ENCODE results near the gene MCF2L2.

DNA sequence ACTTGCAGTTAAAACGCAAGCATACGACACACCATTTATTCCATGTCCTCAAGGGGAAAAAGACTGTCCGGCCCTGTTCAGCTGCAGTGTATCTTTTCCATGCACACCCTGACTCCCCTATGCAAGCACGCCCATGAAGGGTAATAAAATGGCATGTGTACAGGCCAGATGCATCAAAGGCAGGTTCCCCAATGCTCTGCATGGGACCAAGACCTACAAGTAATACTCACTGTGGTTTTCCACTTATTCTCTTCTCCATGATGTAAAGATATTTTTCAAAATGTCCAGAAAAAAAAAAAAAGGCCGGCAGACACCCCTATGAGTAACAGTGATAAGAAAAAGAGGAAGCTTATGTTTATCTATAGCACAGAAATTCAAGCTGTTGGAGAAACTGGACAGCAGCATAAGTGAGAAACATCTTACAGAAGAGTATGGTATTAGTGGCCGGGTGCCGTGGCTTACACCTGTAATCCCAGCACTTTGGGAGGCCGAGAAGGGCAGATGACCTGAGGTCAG, 70.8 kb downstream of the MCF2L2 start:
- TF ChIP-seq MXI1 (conservative IDR thresholded peaks at IDR 0.05; ENCODE audit: poor library complexity, severe bottlenecking) (no peak), EP300 (conservative IDR thresholded peaks at IDR 0.05; ENCODE audit: poor library complexity, severe bottlenecking) (no peak), RAD21 (conservative IDR thresholded peaks at IDR 0.05) (no peak), POLR2AphosphoS5 (IDR thresholded peaks at IDR 0.05) (no peak), EZH2 (IDR thresholded peaks at IDR 0.05; ENCODE audit: borderline replicate concordance, insufficient read depth, low read length, poor library complexity, severe bottlenecking) (no peak), SMC3 (conservative IDR thresholded peaks at IDR 0.05; ENCODE audit: poor library complexity) (no peak), TAF1 (IDR thresholded peaks at IDR 0.05; ENCODE audit: low read depth) (no peak)
- TF ChIP-seq, protein P1, sequence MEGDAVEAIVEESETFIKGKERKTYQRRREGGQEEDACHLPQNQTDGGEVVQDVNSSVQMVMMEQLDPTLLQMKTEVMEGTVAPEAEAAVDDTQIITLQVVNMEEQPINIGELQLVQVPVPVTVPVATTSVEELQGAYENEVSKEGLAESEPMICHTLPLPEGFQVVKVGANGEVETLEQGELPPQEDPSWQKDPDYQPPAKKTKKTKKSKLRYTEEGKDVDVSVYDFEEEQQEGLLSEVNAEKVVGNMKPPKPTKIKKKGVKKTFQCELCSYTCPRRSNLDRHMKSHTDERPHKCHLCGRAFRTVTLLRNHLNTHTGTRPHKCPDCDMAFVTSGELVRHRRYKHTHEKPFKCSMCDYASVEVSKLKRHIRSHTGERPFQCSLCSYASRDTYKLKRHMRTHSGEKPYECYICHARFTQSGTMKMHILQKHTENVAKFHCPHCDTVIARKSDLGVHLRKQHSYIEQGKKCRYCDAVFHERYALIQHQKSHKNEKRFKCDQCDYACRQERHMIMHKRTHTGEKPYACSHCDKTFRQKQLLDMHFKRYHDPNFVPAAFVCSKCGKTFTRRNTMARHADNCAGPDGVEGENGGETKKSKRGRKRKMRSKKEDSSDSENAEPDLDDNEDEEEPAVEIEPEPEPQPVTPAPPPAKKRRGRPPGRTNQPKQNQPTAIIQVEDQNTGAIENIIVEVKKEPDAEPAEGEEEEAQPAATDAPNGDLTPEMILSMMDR (IDR thresholded peaks at IDR 0.05; ENCODE audit: poor library complexity, severe bottlenecking), result no peak
- TF ChIP-seq, protein P2, sequence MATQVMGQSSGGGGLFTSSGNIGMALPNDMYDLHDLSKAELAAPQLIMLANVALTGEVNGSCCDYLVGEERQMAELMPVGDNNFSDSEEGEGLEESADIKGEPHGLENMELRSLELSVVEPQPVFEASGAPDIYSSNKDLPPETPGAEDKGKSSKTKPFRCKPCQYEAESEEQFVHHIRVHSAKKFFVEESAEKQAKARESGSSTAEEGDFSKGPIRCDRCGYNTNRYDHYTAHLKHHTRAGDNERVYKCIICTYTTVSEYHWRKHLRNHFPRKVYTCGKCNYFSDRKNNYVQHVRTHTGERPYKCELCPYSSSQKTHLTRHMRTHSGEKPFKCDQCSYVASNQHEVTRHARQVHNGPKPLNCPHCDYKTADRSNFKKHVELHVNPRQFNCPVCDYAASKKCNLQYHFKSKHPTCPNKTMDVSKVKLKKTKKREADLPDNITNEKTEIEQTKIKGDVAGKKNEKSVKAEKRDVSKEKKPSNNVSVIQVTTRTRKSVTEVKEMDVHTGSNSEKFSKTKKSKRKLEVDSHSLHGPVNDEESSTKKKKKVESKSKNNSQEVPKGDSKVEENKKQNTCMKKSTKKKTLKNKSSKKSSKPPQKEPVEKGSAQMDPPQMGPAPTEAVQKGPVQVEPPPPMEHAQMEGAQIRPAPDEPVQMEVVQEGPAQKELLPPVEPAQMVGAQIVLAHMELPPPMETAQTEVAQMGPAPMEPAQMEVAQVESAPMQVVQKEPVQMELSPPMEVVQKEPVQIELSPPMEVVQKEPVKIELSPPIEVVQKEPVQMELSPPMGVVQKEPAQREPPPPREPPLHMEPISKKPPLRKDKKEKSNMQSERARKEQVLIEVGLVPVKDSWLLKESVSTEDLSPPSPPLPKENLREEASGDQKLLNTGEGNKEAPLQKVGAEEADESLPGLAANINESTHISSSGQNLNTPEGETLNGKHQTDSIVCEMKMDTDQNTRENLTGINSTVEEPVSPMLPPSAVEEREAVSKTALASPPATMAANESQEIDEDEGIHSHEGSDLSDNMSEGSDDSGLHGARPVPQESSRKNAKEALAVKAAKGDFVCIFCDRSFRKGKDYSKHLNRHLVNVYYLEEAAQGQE (IDR thresholded peaks at IDR 0.05; ENCODE audit: borderline replicate concordance), result no peak
